Measurements from ENCODE around the gene NPRL2.

DNA sequence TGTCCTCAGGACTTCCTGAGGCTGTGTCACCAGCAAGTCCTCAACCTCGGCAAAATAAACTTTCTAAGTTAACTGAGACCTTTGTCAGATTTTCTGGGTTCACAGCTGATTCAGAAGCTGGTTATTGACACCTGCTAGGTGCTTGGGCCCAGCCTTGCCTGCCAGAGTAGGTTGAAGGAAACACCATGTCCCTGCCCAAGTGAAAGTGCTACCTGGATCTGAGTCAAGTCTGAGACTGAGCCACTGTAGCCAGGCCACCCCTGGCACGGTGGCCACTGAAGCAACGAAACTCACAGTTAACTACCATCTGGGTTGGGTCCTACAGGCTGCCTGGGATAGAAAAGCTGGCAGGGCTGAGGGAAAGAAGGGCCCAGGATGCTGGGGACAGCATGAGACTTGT lies 36.2 kb downstream of the NPRL2 start:
- TF ChIP-seq, protein P1, sequence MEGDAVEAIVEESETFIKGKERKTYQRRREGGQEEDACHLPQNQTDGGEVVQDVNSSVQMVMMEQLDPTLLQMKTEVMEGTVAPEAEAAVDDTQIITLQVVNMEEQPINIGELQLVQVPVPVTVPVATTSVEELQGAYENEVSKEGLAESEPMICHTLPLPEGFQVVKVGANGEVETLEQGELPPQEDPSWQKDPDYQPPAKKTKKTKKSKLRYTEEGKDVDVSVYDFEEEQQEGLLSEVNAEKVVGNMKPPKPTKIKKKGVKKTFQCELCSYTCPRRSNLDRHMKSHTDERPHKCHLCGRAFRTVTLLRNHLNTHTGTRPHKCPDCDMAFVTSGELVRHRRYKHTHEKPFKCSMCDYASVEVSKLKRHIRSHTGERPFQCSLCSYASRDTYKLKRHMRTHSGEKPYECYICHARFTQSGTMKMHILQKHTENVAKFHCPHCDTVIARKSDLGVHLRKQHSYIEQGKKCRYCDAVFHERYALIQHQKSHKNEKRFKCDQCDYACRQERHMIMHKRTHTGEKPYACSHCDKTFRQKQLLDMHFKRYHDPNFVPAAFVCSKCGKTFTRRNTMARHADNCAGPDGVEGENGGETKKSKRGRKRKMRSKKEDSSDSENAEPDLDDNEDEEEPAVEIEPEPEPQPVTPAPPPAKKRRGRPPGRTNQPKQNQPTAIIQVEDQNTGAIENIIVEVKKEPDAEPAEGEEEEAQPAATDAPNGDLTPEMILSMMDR (conservative IDR thresholded peaks at IDR 0.05) = no peak
- TF ChIP-seq EZH2 (IDR thresholded peaks at IDR 0.05; ENCODE audit: low read depth) = no peak

All from PC-9 (cell line).